ENCODE data around the gene TCF20.

TCF20 gene

GRCh38 chr22:42258126-42258525, 12.3 kb downstream of the TCF20 start:
- no peak for DNase-seq

- DNase-seq, result no peak
Measured at GRCh38 chr22:42257386-42257785, 13.1 kb downstream of the TCF20 start.

- DNase-seq, result no peak
Measured at GRCh38 chr22:42256930-42257329, 13.5 kb downstream of the TCF20 start.

DNA sequence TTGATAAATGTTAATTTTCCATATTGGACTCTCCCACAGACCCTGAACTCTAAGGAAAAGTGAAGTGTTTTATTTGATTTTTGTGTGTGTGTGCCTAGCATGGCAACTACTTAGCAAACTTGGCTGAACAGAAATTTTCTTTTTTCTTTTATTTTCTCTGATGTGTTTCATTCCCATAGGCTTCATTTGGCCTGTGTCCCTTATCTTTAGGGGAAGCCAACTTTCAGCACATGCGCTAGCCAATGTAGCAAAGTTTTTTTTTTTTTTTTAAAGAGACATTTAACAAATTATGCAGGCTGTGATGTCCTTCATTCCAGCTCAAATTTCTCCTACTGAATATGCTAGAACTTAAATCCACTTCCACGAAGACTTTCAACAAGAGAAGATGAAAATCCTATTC, 14.2 kb downstream of the TCF20 start:
- no peak for DNase-seq

GRCh38 chr22:42249831-42250230, 20.6 kb downstream of the TCF20 start:
- DNase-seq, result no peak

DNA sequence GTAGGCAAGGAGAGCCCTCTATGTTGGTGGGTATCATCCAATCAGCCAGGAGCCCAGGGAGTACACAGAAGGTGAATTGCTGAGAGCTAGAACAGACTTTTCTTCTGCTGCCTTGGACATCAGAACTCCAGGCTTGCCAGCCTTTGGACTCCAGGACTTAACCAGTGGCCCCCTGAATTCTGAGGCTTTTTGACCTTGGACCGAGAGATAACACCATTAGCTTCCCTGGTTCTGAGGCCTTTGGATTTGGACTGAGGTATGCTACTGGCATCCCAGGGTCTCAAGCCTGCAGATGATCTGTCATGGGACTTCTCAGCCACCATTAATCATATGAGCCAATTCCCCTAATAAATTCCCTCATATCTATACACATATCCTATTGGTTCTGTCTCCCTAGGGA, 21.5 kb downstream of the TCF20 start:
- no peak for DNase-seq

GRCh38 chr22:42247596-42247995, 22.9 kb downstream of the TCF20 start:
- DNase-seq, result no peak

DNA sequence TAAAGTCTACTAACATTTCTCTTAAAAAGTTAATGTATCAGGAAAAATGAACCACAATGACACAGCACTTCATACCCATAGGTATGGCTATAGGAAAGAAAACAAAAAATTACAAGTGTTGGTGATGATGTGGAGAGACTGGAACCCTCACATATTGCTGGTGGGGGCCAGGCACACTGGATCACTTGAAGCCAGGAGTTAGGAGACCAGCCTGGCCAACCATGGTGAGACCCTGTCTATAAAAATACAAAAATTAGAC, 26.7 kb downstream of the TCF20 start:
- DNase-seq, result no peak

GRCh38 chr22:42236848-42237247, 33.6 kb downstream of the TCF20 start:
- DNase-seq, result no peak

DNA sequence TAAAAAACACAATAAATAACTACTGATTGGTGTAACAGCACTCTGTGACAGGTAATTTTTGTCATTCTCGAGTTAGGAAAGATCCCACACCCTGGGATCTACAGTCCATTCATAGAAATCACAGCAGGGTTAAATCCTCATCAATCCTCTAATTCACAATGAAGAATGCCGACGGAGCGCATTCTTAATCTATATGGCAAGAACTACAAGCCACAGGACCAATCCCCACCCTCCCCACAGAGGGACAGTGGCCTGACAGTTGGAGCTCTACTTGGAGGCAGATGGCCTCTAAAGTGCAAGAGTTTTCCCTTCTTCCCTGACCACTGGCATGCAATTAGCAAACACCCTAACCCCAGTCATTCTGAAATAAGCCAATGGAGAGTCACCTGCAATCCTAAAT, 34.2 kb downstream of the TCF20 start:
- DNase-seq, result no peak

- no peak for DNase-seq
Measured at GRCh38 chr22:42233879-42234278, 36.6 kb downstream of the TCF20 start.

GRCh38 chr22:42231929-42232328, 38.5 kb downstream of the TCF20 start:
- no peak for DNase-seq

GRCh38 chr22:42229455-42230149, 40.9 kb downstream of the TCF20 start:
- DNase-seq, result peak in 3 of 14 donors; percentile 2 to 13 (median 5)

DNA sequence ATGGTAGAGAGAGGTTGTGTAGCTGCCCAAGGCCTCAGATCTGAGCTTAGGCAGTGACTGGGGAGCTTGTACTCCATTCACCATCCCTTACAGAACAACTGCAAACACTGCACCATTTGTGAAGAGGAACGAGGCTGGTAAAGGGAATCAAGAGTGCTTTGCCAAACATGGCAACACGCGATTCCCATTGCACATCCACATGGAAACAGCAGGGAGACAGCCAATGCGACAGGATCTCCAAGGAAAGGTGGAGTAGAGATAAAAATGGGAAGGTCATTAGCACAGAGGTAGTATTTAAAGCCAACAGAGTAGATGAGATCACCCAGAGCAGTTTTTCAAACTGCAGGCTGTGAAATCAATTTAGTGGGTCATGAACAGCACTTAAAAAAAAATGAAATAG, 42.0 kb downstream of the TCF20 start:
- DNase-seq, result peak in 3 of 14 donors; percentile 1 to 11 (median 3)

DNA sequence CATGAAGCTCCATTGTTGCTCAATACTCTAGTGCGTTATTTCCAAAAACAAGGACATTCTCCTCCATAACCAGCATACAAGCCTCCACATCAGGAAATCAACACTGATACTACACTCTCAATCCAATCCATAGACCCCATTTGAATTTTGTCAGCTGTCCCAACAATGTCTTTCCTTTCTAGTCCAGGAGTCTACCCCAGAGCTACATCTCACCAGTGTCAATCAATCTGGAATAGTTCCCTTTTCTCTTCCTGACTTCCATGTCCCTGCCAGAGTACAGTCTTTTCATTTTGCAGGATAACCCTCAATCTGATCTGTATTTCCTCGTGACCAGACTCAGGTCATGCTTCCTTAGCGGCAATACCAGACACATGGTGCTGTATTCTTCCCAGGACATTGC, 43.0 kb downstream of the TCF20 start:
- no peak for DNase-seq

DNA sequence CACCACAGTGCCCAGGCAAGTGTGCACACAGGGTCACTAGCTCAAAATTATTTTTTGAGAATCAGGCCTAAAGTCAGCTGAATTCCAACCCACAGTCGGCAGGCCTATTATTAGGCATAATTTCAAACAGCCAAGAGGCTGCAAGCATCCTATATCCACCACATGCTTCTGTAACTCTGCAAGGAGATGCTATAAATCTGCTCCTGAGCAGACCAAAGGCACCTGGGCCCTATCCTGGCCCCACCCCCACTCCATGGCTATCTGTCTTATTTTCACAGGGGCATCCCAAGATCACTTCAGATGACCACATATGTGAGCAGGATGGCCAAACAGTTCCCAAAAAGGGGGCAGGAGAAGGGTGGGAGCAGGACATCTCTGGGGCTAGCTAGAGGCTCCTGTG, 44.6 kb downstream of the TCF20 start:
- no peak for DNase-seq

DNA sequence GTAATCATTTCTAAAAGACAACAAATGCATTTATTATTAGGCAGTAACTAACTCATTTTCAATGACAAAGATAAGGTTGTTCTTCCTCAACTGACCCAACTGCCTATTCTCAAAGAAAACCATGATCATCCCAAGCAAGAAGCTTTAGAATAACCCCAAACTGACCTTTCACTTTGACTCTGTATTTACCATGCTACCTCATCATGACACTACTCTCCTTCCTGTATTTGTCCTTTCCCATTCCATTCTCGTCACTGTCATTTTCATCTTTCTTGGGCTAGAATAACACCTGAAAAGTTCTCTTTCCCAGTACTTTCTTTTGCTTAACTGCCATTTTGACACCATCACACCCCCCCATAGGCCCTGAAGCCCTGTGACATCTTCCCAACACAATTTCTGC, 48.3 kb downstream of the TCF20 start:
- DNase-seq, result no peak

All from C1 segment of cervical spinal cord (tissue), 14 donors.